A673 (cell line): ENCODE results near the gene DSG1. TPM values are rescaled to one million over a fixed set of nuclear protein-coding genes. Genes with fewer than 3 reads are reported as not detected.
"Not testable (repeated sequence)": the region's sequence is repeated elsewhere in the genome, so short reads cannot be mapped to it uniquely, and the experiment has no call there.

Experiments
- BruUV-seq: library from RNA; stranded (reverse); fragments of 400-500 nt; replicated peaks from 2 replicates; lab custom pipeline; 2021; lab: Mats Ljungman, UMichigan
- CTCF ChIA-PET: fragments of 300-600 bp; sonication (Branson Sonifier 250); formaldehyde crosslinking; loops from one replicate; lab custom pipeline; 2022; ENCODE audit warnings: antibody characterized with exemption; lab: Charles Lee
- POLR2A ChIA-PET: fragments of 300-600 bp; sonication (Branson Sonifier 250); formaldehyde crosslinking; loops from one replicate; lab custom pipeline; 2022; ENCODE audit warnings: antibody characterized with exemption; ENCODE audit not compliant: low non-redundant PET; lab: Charles Lee
- DNase-seq: peaks from one replicate; pipeline ENCODE4 v3.0.0-alpha.2; 2015; ENCODE audit warnings: low spot score
- H3K27ac ChIP-seq: fragments of 200-600 bp; sonication (generic); 2 replicates; pipeline ENCODE4 v1.5.1; 2016; ENCODE audit warnings: mixed run types, low read depth, mild to moderate bottlenecking, mixed read lengths, antibody characterized with exemption, low read length; ENCODE audit not compliant: poor library complexity, severe bottlenecking
- H3K27me3 ChIP-seq: fragments of 200-600 bp; sonication (generic); replicated peaks from 2 replicates; pipeline ENCODE4 v1.6.1; 2017; ENCODE audit warnings: mixed run types, low read depth, mild to moderate bottlenecking, mixed read lengths, antibody characterized with exemption, low read length; ENCODE audit not compliant: insufficient read depth, poor library complexity
- H3K36me3 ChIP-seq: fragments of 200-600 bp; sonication (generic); 2 replicates; pipeline ENCODE4 v1.6.1; 2016; ENCODE audit warnings: mixed run types, mild to moderate bottlenecking, mixed read lengths, antibody characterized with exemption, low read length; ENCODE audit not compliant: insufficient read depth, poor library complexity, severe bottlenecking
- H3K4me1 ChIP-seq: fragments of 200-600 bp; sonication (generic); 2 replicates; pipeline ENCODE4 v1.6.1; 2017; ENCODE audit warnings: mixed run types, mild to moderate bottlenecking, mixed read lengths, antibody characterized with exemption, low read length; ENCODE audit not compliant: insufficient read depth, poor library complexity, severe bottlenecking
- H3K4me3 ChIP-seq: fragments of 200-600 bp; sonication (generic); 2 replicates; pipeline ENCODE4 v1.5.1; 2016; ENCODE audit warnings: low read depth, mixed run types, mild to moderate bottlenecking, mixed read lengths, low read length; ENCODE audit not compliant: poor library complexity, severe bottlenecking
- H3K9me3 ChIP-seq: fragments of 200-600 bp; sonication (generic); 2 replicates; pipeline ENCODE4 v1.6.1; 2016; ENCODE audit warnings: mixed run types, low read depth, mild to moderate bottlenecking, mixed read lengths, antibody characterized with exemption, low read length; ENCODE audit not compliant: poor library complexity, severe bottlenecking
- EZH2 ChIP-seq: fragments of 200-600 bp; sonication (generic); IDR thresholded peaks from 2 replicates; pipeline ENCODE4 v1.6.1; 2017; ENCODE audit warnings: borderline replicate concordance, low read depth, mild to moderate bottlenecking, mixed read lengths, antibody characterized with exemption, low read length; ENCODE audit not compliant: poor library complexity, severe bottlenecking
- intact Hi-C: fragments of 100-400 bp; cut with micrococcal nuclease; formaldehyde crosslinking; loops from one replicate; pipeline ENCODE4 v1.10.0; 2022; ENCODE audit not compliant: unreplicated experiment
- total RNA-seq: library from RNA; stranded (reverse); gene quantifications from 2 replicates; pipeline ENCODE4 v1.2.3, GENCODE V29; 2021
- TF ChIP-seq, protein P1 (sequence below): fragments of 300-800, 200-600 bp; sonication (generic); conservative IDR thresholded peaks from 2 replicates; pipeline ENCODE4 v1.5.1; 2017; ENCODE audit warnings: low read depth, mild to moderate bottlenecking, antibody characterized with exemption, low read length, moderate library complexity, mixed read lengths

Gene DSG1
- total RNA-seq, 1 experiment from 2014 or later = not detected

DNA sequence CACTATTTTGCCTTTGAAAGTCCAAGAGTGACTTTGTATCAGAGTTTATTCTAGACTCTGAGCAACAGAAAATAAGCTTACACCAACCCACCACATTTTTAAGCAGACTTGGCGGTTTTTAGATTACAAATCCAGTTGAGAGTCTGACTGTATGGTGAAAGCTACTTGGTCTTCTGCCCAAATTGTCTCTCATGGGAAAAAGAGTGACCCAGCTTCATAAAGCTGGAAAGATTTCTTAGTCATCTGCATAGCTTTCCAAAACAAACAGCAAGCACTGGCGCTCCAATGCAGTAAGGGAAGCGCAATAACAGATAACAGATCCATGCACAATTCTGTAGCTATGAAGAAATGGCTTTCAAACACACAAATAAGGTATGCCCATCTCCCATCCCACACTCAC lies 7.1 kb downstream of the DSG1 start:
- no peak overlapping the region for H3K4me3 ChIP-seq
- H3K27me3 ChIP-seq = peaks cover 8% of the 10 kb centered on the region
- no peaks in the 10 kb centered on the region for H3K4me1 ChIP-seq
- ChIA-PET CTCF (no interaction called here), POLR2A (no interaction called here)
- H3K27ac ChIP-seq = no peak overlapping the region
- intact Hi-C loops = no loop called here
- no peak for DNase-seq
- TF ChIP-seq, protein P1, sequence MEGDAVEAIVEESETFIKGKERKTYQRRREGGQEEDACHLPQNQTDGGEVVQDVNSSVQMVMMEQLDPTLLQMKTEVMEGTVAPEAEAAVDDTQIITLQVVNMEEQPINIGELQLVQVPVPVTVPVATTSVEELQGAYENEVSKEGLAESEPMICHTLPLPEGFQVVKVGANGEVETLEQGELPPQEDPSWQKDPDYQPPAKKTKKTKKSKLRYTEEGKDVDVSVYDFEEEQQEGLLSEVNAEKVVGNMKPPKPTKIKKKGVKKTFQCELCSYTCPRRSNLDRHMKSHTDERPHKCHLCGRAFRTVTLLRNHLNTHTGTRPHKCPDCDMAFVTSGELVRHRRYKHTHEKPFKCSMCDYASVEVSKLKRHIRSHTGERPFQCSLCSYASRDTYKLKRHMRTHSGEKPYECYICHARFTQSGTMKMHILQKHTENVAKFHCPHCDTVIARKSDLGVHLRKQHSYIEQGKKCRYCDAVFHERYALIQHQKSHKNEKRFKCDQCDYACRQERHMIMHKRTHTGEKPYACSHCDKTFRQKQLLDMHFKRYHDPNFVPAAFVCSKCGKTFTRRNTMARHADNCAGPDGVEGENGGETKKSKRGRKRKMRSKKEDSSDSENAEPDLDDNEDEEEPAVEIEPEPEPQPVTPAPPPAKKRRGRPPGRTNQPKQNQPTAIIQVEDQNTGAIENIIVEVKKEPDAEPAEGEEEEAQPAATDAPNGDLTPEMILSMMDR = no peak
- TF ChIP-seq EZH2 = no peak
- BruUV-seq = no TSS peak
- H3K9me3 ChIP-seq = no peaks in the 10 kb centered on the region
- H3K36me3 ChIP-seq = no peaks in the 10 kb centered on the region

DNA sequence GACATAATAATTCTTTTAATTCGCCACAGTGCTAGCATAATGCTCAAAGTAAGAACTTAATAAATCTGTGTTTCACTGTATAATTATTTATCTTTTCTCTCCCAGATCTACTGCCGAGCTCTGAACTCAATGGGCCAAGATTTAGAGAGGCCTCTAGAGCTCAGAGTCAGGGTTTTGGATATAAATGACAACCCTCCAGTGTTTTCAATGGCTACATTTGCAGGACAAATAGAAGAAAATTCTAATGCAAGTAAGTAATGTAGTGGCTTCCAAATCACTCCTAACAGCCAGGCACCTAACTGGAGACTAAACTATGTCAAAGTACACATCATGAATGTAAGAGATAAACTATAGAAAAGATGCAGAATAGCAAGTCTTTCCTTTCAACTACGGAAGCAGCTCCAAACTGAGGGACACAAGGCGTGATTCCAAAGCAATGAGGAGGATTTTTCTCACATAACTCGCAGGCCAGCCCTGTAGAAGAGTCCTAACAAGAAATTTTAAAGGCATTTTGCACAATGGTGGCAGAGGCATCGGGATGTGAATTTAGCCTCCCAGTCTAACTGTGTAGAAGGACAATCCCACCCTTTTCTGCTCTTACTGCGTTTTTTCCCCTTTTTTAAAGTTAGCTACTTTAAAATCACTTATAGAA lies 12.0 kb downstream of the DSG1 start:
- intact Hi-C loops = no loop called here
- DNase-seq = no peak
- Histone ChIP-seq H3K27ac (no peak overlapping the region), H3K4me3 (no peak overlapping the region), H3K4me1 (no peaks in the 10 kb centered on the region), H3K27me3 (peaks cover 13% of the 10 kb centered on the region), H3K9me3 (no peaks in the 10 kb centered on the region), H3K36me3 (no peaks in the 10 kb centered on the region)
- no TSS peak for BruUV-seq
- CTCF ChIA-PET = no interaction called here
- TF ChIP-seq, protein P1 = no peak
- TF ChIP-seq EZH2 = no peak
- POLR2A ChIA-PET = no interaction called here

DNA sequence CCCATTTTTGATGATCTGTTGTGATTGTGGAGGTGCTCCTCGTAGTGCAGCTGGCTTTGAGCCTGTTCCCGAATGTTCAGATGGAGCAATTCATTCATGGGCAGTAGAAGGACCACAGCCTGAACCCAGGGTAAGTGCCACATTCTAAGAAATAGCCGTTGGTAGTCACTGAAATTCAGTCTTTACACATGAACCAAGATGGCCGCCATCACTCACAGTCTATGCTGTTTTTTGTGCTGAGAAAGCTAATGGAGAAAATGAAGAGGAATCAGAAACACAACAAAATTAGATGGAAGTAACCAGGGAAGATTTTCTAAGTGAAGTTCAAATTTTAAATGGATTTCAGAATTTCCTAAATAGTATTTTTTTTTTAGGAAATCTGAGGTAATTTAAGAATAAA lies 25.5 kb downstream of the DSG1 start:
- H3K27me3 ChIP-seq = no peaks in the 10 kb centered on the region
- no peak for DNase-seq
- H3K36me3 ChIP-seq = no peaks in the 10 kb centered on the region
- TF ChIP-seq EZH2 = no peak
- TF ChIP-seq, protein P1 = no peak
- ChIA-PET CTCF (no interaction called here), POLR2A (no interaction called here)
- no TSS peak for BruUV-seq
- H3K4me3 ChIP-seq = no peak overlapping the region
- H3K9me3 ChIP-seq = no peaks in the 10 kb centered on the region
- intact Hi-C loops = no loop called here
- no peaks in the 10 kb centered on the region for H3K4me1 ChIP-seq
- H3K27ac ChIP-seq = no peak overlapping the region

DNA sequence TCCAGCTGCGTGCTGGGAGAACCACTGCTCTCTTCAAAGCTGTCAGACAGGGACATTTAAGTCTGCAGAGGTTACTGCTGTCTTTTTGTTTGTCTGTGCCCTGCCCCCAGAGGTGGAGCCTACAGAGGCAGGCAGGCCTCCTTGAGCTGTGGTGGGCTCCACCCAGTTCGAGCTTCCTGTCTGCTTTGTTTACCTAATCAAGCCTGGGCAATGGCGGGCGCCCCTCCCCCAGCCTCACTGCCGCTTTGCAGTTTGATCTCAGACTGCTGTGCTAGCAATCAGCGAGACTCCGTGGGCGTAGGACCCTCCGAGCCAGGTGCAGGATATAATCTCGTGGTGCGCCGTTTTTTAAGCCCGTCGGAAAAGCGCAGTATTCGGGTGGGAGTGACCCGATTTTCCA lies 35.4 kb downstream of the DSG1 start:
- H3K9me3 ChIP-seq, H3K36me3 ChIP-seq, H3K27ac ChIP-seq, DNase-seq, POLR2A ChIA-PET, CTCF ChIA-PET, H3K4me3 ChIP-seq, intact Hi-C loops, H3K27me3 ChIP-seq, BruUV-seq, H3K4me1 ChIP-seq: not testable (repeated sequence)
